GM15510 (cell line): ENCODE measurements around the gene POU2AF2.

Experiments used
- POLR2A ChIP-seq: IDR thresholded peaks from 3 replicates; pipeline ENCODE4 v1.6.1; 2011; ENCODE audit warnings: borderline replicate concordance; ENCODE audit not compliant: insufficient read length; ENCODE audit errors: extremely low read depth

The POU2AF2 gene

GRCh38 chr11:111308140-111308539 is 62.6 kb downstream of the POU2AF2 start:
- no peak for TF ChIP-seq POLR2A

GRCh38 chr11:111309215-111309915 is 63.8 kb downstream of the POU2AF2 start:
- TF ChIP-seq POLR2A = no peak

GRCh38 chr11:111310088-111310487 is 64.6 kb downstream of the POU2AF2 start:
- TF ChIP-seq POLR2A = no peak

- no peak for TF ChIP-seq POLR2A
Measured at GRCh38 chr11:111310723-111311122, 65.2 kb downstream of the POU2AF2 start.

- no peak for TF ChIP-seq POLR2A
Measured at GRCh38 chr11:111312076-111312475, 66.6 kb downstream of the POU2AF2 start.

- TF ChIP-seq POLR2A = no peak
Measured at GRCh38 chr11:111319296-111319695, 73.8 kb downstream of the POU2AF2 start.

- no peak for TF ChIP-seq POLR2A
Measured at GRCh38 chr11:111320728-111321568, 75.4 kb downstream of the POU2AF2 start.

- TF ChIP-seq POLR2A = no peak
Measured at GRCh38 chr11:111322534-111322933, 77.0 kb downstream of the POU2AF2 start.

GRCh38 chr11:111324277-111324720 is 78.8 kb downstream of the POU2AF2 start:
- no peak for TF ChIP-seq POLR2A

GRCh38 chr11:111325259-111325658 is 79.7 kb downstream of the POU2AF2 start:
- TF ChIP-seq POLR2A = no peak

GRCh38 chr11:111326824-111327223 is 81.3 kb downstream of the POU2AF2 start:
- TF ChIP-seq POLR2A = no peak

- no peak for TF ChIP-seq POLR2A
Measured at GRCh38 chr11:111327908-111328624, 82.5 kb downstream of the POU2AF2 start.

GRCh38 chr11:111329306-111330204 is 84.0 kb downstream of the POU2AF2 start:
- TF ChIP-seq POLR2A = no peak

- no peak for TF ChIP-seq POLR2A
Measured at GRCh38 chr11:111330234-111330893, 84.8 kb downstream of the POU2AF2 start.

GRCh38 chr11:111331711-111332479 is 86.4 kb downstream of the POU2AF2 start:
- TF ChIP-seq POLR2A = no peak
